Sigmoid colon (tissue), 4 donors: Measurements from ENCODE around the gene PON3.

Source experiments
- CTCF ChIP-seq, 4 experiments: fragments of 450-650 bp in 3 of 4; fragments of 200-600 bp in 1 of 4; IDR thresholded peaks; one replicate each; pipeline ENCODE4 v1.5.1; 2016 to 2019; ENCODE audit warnings: antibody characterized with exemption in 4 of 4, mild to moderate bottlenecking in 3 of 4, moderate library complexity in 2 of 4
- POLR2A ChIP-seq, 2 donors: fragments of 450-650 bp; IDR thresholded peaks; one replicate each; pipeline ENCODE4 v1.6.1; 2016; ENCODE audit warnings: antibody characterized with exemption in 2 of 2, mild to moderate bottlenecking in 2 of 2, moderate library complexity in 2 of 2
- POLR2AphosphoS5 ChIP-seq, 4 donors: sonication (generic); formaldehyde crosslinking; IDR thresholded peaks; one replicate each; pipeline ENCODE4 v1.6.1; 2017; ENCODE audit warnings: antibody characterized with exemption in 4 of 4

- TF ChIP-seq POLR2AphosphoS5 (IDR thresholded peaks at IDR 0.05) = no peak
- TF ChIP-seq CTCF (IDR thresholded peaks at IDR 0.05) = no peak
- no peak for TF ChIP-seq POLR2A (IDR thresholded peaks at IDR 0.05)
These were observed 1.2 kb upstream of the PON3 start for GRCh38 chr7:95397381-95397780.
